Gastrocnemius medialis (tissue), 4 donors: ENCODE measurements around the gene ABTB2. TPM values are rescaled to one million over a fixed set of nuclear protein-coding genes. Genes with fewer than 3 reads are reported as not detected.

Source experiments
- ATAC-seq, 2 donors: fragments of 150-250 bp; one replicate each; pipeline ENCODE4 v1.9.1; 2016
- DNase-seq, 2 donors: peaks; one replicate each; pipeline ENCODE4 v3.0.0-alpha.2; 2019
- H3K27ac ChIP-seq, 4 donors: fragments of 200-600 bp; sonication (generic); 1 replicate in 1 of 4; 2 replicates in 3 of 4; pipeline ENCODE4 v1.5.1; 2016 to 2018; ENCODE audit warnings: mild to moderate bottlenecking in 2 of 4, moderate library complexity in 1 of 4
- H3K27me3 ChIP-seq, 3 donors: fragments of 200-600 bp; sonication (generic) in 2 of 3; 1 replicate in 1 of 3; 2 replicates in 2 of 3; pipeline versions ENCODE4 v1.5.1 to v1.6.0; 2016 to 2019; ENCODE audit warnings: mild to moderate bottlenecking in 1 of 3, moderate library complexity in 1 of 3
- H3K36me3 ChIP-seq, 2 donors: fragments of 200-600 bp; sonication (generic) in 1 of 2; one replicate each; pipeline ENCODE4 v1.5.1; 2017 to 2018
- H3K4me1 ChIP-seq, 2 donors: fragments of 200-600 bp; sonication (generic) in 1 of 2; one replicate each; pipeline ENCODE4 v1.5.1; 2016 to 2017; ENCODE audit warnings: mild to moderate bottlenecking in 2 of 2
- H3K4me3 ChIP-seq, 4 donors: fragments of 200-600 bp; sonication (generic) in 3 of 4; 1 replicate in 1 of 4; 2 replicates in 3 of 4; pipeline ENCODE4 v1.5.1; 2016 to 2019; ENCODE audit warnings: mild to moderate bottlenecking in 2 of 4
- H3K9me3 ChIP-seq, 3 donors: fragments of 200-600 bp; sonication (generic) in 2 of 3; 1 replicate in 1 of 3; 2 replicates in 2 of 3; pipeline ENCODE4 v1.5.1; 2016 to 2019
- POLR2A ChIP-seq, 2 donors: fragments of 450-650 bp; IDR thresholded peaks; one replicate each; pipeline ENCODE4 v1.6.1; 2017; ENCODE audit warnings: antibody characterized with exemption in 2 of 2, mild to moderate bottlenecking in 2 of 2, moderate library complexity in 2 of 2
- in situ Hi-C, 4 donors: fragments of 200-750 bp; cut with MboI; loops; one replicate each; pipeline versions ENCODE4 v1.15.0 to v1.8.0; 2017; ENCODE audit warnings: low sequenced_read_pairs in 4 of 4
- intact Hi-C: fragments of 100-400 bp; cut with DNase I; formaldehyde crosslinking; loops from one replicate; pipeline ENCODE4 v1.15.1; 2023; ENCODE audit warnings: low total_unique reads
- total RNA-seq, 4 donors: library from RNA; depleted of rRNA; stranded (reverse); fragments of >200 nt; gene quantifications; one replicate each; pipeline versions ENCODE4 v1.1.0 to v1.2.3, GENCODE V29; 2016
- TF ChIP-seq, protein P1 (sequence below), 5 experiments: fragments of 450-650 bp in 3 of 5; fragments of 200-600 bp in 2 of 5; sonication (generic) in 2 of 5; IDR thresholded peaks in 4 of 5; conservative IDR thresholded peaks in 1 of 5; 1 replicate in 4 of 5; 2 replicates in 1 of 5; pipeline ENCODE4 v1.5.1; 2016 to 2019; ENCODE audit warnings: antibody characterized with exemption in 5 of 5, mild to moderate bottlenecking in 3 of 5, moderate library complexity in 3 of 5

ABTB2 gene
- total RNA-seq, 4 donors from 2014 or later = 8.8 to 30.7 (median 12.2) TPM

DNA sequence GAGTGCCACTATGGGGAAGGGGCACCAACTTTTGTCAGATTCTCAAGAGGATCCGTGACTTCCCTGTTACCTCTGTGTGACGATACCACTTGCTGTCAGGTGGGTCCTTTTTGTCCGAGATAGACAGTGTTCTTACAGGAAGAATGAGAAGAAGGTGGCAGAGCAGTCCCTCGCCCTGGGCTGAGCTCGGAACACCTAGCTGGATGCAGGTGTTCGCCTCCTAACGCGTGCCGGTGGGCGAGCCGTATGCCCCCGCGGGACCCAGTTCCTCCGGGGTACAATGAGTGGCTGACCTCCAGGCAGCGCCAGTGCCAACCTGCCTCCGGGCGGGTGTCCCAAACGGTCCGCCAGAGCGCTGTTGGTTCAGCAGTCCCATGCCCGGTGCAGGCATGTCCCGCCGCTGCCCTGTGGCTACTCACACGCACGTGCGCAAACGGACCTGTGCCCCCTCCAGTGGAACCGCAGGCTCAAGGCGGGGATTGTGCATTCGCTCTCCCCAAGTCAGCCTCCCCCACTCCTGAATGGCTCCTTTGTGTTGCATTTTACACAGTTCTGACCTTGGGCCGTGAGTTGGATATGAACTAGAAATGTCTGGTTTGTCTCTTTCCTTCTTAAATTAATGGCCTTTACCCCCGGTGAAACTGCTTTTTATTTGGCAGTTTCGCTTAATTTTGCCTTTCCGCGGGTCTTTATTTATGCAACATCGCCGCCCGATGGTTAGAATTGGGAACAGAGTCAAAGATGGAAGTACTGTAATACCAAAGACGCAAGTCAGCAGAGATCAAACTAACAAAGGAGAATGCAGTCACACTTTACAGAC, 1.1 kb upstream of the ABTB2 start:
- DNase-seq (peak; percentile 79 to 80), ATAC-seq (peak; percentile 41 to 46)
- intact Hi-C loops = loop anchor here (1.0 to 5.0 kb wide), 7 partner anchors 48 to 558 kb away; partner anchors contain the start of genes APIP, CAT, NAT10 and PDHX
- Histone ChIP-seq H3K27me3 (peaks cover 0 to 11% (median 0%) of the 10 kb centered on the region in 3 donors), H3K9me3 (no peaks in the 10 kb centered on the region), H3K27ac (peak overlapping the region; percentile 75 to 96 (median 86)), H3K36me3 (no peaks in the 10 kb centered on the region), H3K4me3 (peak overlapping the region; percentile 58 to 87 (median 70)), H3K4me1 (peaks cover 24 to 30% of the 10 kb centered on the region in 2 donors)
- in situ Hi-C loops = loop anchor here in 2 of 4 donors (5.0 to 25.0 kb wide), 2 partner anchors 182 to 372 kb away; no protein-coding TSS in a partner anchor
- TF ChIP-seq, protein P1, sequence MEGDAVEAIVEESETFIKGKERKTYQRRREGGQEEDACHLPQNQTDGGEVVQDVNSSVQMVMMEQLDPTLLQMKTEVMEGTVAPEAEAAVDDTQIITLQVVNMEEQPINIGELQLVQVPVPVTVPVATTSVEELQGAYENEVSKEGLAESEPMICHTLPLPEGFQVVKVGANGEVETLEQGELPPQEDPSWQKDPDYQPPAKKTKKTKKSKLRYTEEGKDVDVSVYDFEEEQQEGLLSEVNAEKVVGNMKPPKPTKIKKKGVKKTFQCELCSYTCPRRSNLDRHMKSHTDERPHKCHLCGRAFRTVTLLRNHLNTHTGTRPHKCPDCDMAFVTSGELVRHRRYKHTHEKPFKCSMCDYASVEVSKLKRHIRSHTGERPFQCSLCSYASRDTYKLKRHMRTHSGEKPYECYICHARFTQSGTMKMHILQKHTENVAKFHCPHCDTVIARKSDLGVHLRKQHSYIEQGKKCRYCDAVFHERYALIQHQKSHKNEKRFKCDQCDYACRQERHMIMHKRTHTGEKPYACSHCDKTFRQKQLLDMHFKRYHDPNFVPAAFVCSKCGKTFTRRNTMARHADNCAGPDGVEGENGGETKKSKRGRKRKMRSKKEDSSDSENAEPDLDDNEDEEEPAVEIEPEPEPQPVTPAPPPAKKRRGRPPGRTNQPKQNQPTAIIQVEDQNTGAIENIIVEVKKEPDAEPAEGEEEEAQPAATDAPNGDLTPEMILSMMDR (IDR thresholded peaks at IDR 0.05 in 4 of 5, conservative IDR thresholded peaks at IDR 0.05 in 1 of 5) = peak; percentile 77 to 96 (median 89)
- no peak for TF ChIP-seq POLR2A (IDR thresholded peaks at IDR 0.05)

DNA sequence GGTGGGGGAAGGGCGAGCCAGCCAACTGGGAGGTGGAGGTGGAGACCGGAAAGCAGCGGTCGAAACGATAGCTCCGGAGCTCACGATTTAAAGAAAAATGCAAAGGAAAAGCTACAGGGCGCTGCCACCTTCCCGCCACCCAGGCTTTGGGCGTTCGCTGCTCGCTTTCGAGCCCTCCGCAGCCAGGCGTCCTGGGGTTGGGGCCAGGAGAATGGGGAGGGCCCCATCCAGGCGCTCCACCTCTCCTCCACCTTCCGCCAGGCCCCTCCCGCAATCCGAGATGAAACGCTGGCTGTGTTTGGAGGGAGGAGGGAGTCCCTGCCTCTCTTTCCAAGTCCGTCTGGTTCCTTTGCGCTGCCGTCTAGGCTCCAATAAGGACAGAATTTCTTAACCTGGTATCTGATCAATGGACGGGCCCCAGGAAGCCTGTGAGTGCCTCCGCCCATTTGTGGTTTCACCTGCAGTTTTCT, 483 bp upstream of the ABTB2 start:
- Histone ChIP-seq H3K36me3 (no peaks in the 10 kb centered on the region), H3K4me3 (peak overlapping the region; percentile 58 to 87 (median 70)), H3K4me1 (peaks cover 24 to 30% of the 10 kb centered on the region in 2 donors), H3K9me3 (no peaks in the 10 kb centered on the region), H3K27ac (peak overlapping the region; percentile 75 to 96 (median 86)), H3K27me3 (peaks cover 0 to 11% (median 0%) of the 10 kb centered on the region in 3 donors)
- ATAC-seq = peak; percentile 16 to 24
- in situ Hi-C loops (loop anchor here in 2 of 4 donors (5.0 to 25.0 kb wide), 2 partner anchors 181 to 371 kb away; no protein-coding TSS in a partner anchor), intact Hi-C loops (loop anchor here (1.0 to 5.0 kb wide), 5 partner anchors 47 to 559 kb away; partner anchors contain the start of genes APIP, CAT, NAT10 and PDHX)
- no peak for TF ChIP-seq POLR2A (IDR thresholded peaks at IDR 0.05)
- TF ChIP-seq, protein P1 (IDR thresholded peaks at IDR 0.05 in 4 of 5, conservative IDR thresholded peaks at IDR 0.05 in 1 of 5) = no peak
- DNase-seq = peak; percentile 40 to 54

GRCh38 chr11:34356913-34357700, 703 bp downstream of the ABTB2 start:
- DNase-seq (peak; percentile 53 to 73), ATAC-seq (peak; percentile 53 to 62)
- in situ Hi-C loops = loop anchor here in 2 of 4 donors (5.0 to 25.0 kb wide), 2 partner anchors 180 to 370 kb away; no protein-coding TSS in a partner anchor
- peak overlapping the region; percentile 69 to 93 (median 79) for H3K4me3 ChIP-seq
- no peaks in the 10 kb centered on the region for H3K9me3 ChIP-seq
- H3K4me1 ChIP-seq = peaks cover 24 to 30% of the 10 kb centered on the region in 2 donors
- intact Hi-C loops = loop anchor here (1.0 to 5.0 kb wide), 4 partner anchors 11 to 560 kb away; partner anchors contain the start of genes APIP and PDHX
- no peaks in the 10 kb centered on the region for H3K36me3 ChIP-seq
- peak overlapping the region; percentile 90 to 96 (median 91) for H3K27ac ChIP-seq
- peaks cover 0 to 11% (median 0%) of the 10 kb centered on the region in 3 donors for H3K27me3 ChIP-seq
- peak; percentile 52 to 64 for TF ChIP-seq POLR2A (IDR thresholded peaks at IDR 0.05)
- TF ChIP-seq, protein P1 (IDR thresholded peaks at IDR 0.05 in 4 of 5, conservative IDR thresholded peaks at IDR 0.05 in 1 of 5) = no peak

GRCh38 chr11:34356576-34356912, 1.3 kb downstream of the ABTB2 start:
- in situ Hi-C loops = loop anchor here in 2 of 4 donors (5.0 to 25.0 kb wide), 2 partner anchors 179 to 369 kb away; no protein-coding TSS in a partner anchor
- H3K9me3 ChIP-seq = no peaks in the 10 kb centered on the region
- H3K4me1 ChIP-seq = peaks cover 24 to 30% of the 10 kb centered on the region in 2 donors
- DNase-seq (peak in 1 of 2 donors; percentile 18), ATAC-seq (no peak)
- H3K4me3 ChIP-seq = peak overlapping the region; percentile 69 to 93 (median 79)
- TF ChIP-seq POLR2A (IDR thresholded peaks at IDR 0.05) = no peak
- TF ChIP-seq, protein P1 (IDR thresholded peaks at IDR 0.05 in 4 of 5, conservative IDR thresholded peaks at IDR 0.05 in 1 of 5) = no peak
- peaks cover 0 to 11% (median 0%) of the 10 kb centered on the region in 3 donors for H3K27me3 ChIP-seq
- H3K27ac ChIP-seq = peak overlapping the region; percentile 90 to 96 (median 91)
- intact Hi-C loops = loop anchor here (5.0 kb wide), 2 partner anchors 499 to 561 kb away; partner anchors contain the start of genes APIP and PDHX
- H3K36me3 ChIP-seq = no peaks in the 10 kb centered on the region
